Activated CD4-positive, alpha-beta T cell treated with anti-CD3 and anti-CD28 coated beads, Interleukin-2, amount 10 ng/mL, durations not matched to agents 24 days and 14 days (primary cell): ENCODE data around the gene PRAMEF25. TPM values are rescaled to one million over a fixed set of nuclear protein-coding genes. Genes with fewer than 3 reads are reported as not detected.
"Not testable (repeated sequence)": the region's sequence is repeated elsewhere in the genome, so short reads cannot be mapped to it uniquely, and the experiment has no call there.

Experiments
- DNase-seq: peaks from one replicate; pipeline ENCODE4 v3.0.0; 2022
- H3K27ac Mint-ChIP-seq: one replicate; pipeline ENCODE4 v1.8.0; 2022; ENCODE audit warnings: mild to moderate bottlenecking, mixed read lengths
- H3K27me3 Mint-ChIP-seq: one replicate; pipeline ENCODE4 v1.8.0; 2022; ENCODE audit warnings: mixed read lengths
- H3K36me3 Mint-ChIP-seq: one replicate; pipeline ENCODE4 v1.8.0; 2022; ENCODE audit warnings: low read depth, mild to moderate bottlenecking, mixed read lengths
- H3K4me1 Mint-ChIP-seq: one replicate; pipeline ENCODE4 v1.8.0; 2021; ENCODE audit warnings: mixed read lengths
- H3K4me3 Mint-ChIP-seq: one replicate; pipeline ENCODE4 v1.8.0; 2022; ENCODE audit warnings: mild to moderate bottlenecking, moderate library complexity, mixed read lengths
- H3K9me3 Mint-ChIP-seq: one replicate; pipeline ENCODE4 v1.8.0; 2021; ENCODE audit warnings: mixed read lengths
- intact Hi-C: fragments of 100-400 bp; cut with micrococcal nuclease; formaldehyde crosslinking; loops from one replicate; pipeline ENCODE4 v1.15.1; 2023
- total RNA-seq: library from RNA; stranded (reverse); gene quantifications from 2 replicates; pipeline ENCODE4 v1.2.3, GENCODE V29; 2022

The PRAMEF25 gene
- total RNA-seq = not detected in 2 replicates

DNA sequence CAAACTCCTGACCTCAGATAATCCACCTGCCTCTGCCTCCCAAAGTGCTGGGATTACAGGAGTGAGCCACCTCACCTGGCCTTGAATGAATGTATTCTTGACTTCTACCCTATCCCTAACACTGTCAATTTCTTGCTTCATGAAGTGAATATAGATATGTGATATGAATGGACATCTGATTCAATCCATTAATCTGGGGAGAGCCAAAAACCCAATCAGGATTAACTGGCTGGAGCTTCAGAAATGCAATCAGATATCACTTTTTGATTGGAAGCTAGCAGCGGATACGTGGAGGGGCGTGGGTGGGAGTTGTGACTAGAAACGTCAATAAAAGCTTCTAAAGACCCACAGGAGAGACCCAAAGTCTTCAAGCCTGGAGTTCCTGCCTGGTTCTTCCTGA, at the start of gene PRAMEF25:
Gene PRAMEF25 (plus strand): TSS at position 301 of the 400 bp plus-strand sequence. CDS start 2,920 bp downstream, outside the sequence.
- H3K36me3 Mint-ChIP-seq, H3K9me3 Mint-ChIP-seq, H3K4me1 Mint-ChIP-seq, intact Hi-C loops, H3K27me3 Mint-ChIP-seq, DNase-seq, H3K27ac Mint-ChIP-seq, H3K4me3 Mint-ChIP-seq: not testable (repeated sequence)

DNA sequence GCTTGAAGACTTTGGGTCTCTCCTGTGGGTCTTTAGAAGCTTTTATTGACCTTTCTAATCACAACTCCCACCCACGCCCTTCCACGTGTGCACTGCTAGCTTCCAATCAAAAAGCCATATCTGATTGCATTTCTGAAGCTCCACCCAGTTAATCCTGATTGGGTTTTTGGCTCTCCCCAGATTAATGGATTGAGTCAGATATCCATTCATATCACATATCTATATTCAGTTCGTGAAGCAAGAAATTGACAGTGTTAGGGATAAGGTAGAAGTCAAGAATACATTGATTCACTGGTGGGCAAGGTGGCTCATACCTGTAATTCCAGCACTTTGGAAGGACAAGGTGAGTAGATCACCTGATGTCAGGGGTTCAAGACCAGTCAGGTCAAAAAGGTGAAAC, 14.1 kb upstream of the PRAMEF25 start, which contains the start of gene PRAMEF27:
Gene PRAMEF27 (minus strand): TSS at position 101 of the 400 bp plus-strand sequence. CDS start 2,916 bp downstream, outside the sequence.
- H3K4me1 Mint-ChIP-seq, DNase-seq, H3K36me3 Mint-ChIP-seq, H3K9me3 Mint-ChIP-seq, H3K27ac Mint-ChIP-seq, H3K4me3 Mint-ChIP-seq, H3K27me3 Mint-ChIP-seq, intact Hi-C loops: not testable (repeated sequence)

DNA sequence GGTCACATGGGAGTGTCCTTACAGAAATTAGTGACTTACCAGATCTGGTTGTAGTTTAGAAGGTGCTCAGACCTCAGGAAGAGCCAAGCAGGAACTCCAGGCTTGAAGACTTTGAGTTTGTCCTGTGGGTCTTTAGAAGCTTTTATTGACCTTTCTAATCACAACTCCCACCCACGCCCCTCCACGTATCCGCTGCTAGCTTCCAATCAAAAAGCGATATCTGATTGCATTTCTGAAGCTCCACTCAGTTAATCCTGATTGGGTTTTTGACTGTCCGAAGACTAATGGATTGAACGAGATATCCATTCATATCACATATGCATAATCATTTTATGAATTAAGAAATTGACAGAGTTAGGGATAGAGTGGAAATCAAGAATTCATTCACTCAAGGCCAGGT, 46.2 kb downstream of the PRAMEF25 start, which contains the start of gene HNRNPCL2:
Gene HNRNPCL2 (minus strand): TSS at position 101 of the 400 bp plus-strand sequence. CDS start 454 bp downstream, outside the sequence.
- not testable (repeated sequence) for H3K4me1 Mint-ChIP-seq, DNase-seq

More for the DNA sequence above, 46.2 kb downstream of the PRAMEF25 start, which contains the start of gene HNRNPCL2:
- H3K27me3 Mint-ChIP-seq, H3K27ac Mint-ChIP-seq, H3K9me3 Mint-ChIP-seq, intact Hi-C loops, H3K4me3 Mint-ChIP-seq, H3K36me3 Mint-ChIP-seq: not testable (repeated sequence)

Other genes starting within 250 kb of the PRAMEF25 start
- not detected in 2 replicates for gene PRAMEF11, start 239.4 kb upstream of the PRAMEF25 start, total RNA-seq
- not detected in 2 replicates for gene HNRNPCL1, start 222.1 kb upstream of the PRAMEF25 start, total RNA-seq
- not detected in 2 replicates for gene PRAMEF2, start 213.7 kb upstream of the PRAMEF25 start, total RNA-seq
- gene PRAMEF4, start 184.6 kb upstream of the PRAMEF25 start, total RNA-seq = not detected in 2 replicates
- gene PRAMEF10, start 172.5 kb upstream of the PRAMEF25 start, total RNA-seq = not detected in 2 replicates
- not detected in 2 replicates for gene PRAMEF7, start 154.2 kb upstream of the PRAMEF25 start, total RNA-seq
- gene PRAMEF6, start 123.2 kb upstream of the PRAMEF25 start, total RNA-seq = not detected in 2 replicates
- not detected in 2 replicates for gene PRAMEF27, start 14.2 kb upstream of the PRAMEF25 start, total RNA-seq
- gene HNRNPCL3, start 10.0 kb upstream of the PRAMEF25 start, total RNA-seq = not detected in 2 replicates
- gene HNRNPCL2, start 46.1 kb downstream of the PRAMEF25 start, total RNA-seq = not detected in 2 replicates
- gene PRAMEF26, start 85.2 kb downstream of the PRAMEF25 start, total RNA-seq = not detected in 2 replicates
- gene HNRNPCL4, start 94.9 kb downstream of the PRAMEF25 start, total RNA-seq = not detected in 2 replicates
- gene PRAMEF9, start 101.1 kb downstream of the PRAMEF25 start, total RNA-seq = not detected in 2 replicates
- gene PRAMEF13, start 130.6 kb downstream of the PRAMEF25 start, total RNA-seq = not detected in 2 replicates
- not detected in 2 replicates for gene PRAMEF18, start 155.4 kb downstream of the PRAMEF25 start, total RNA-seq
- not detected in 2 replicates for gene PRAMEF5, start 183.4 kb downstream of the PRAMEF25 start, total RNA-seq
- not detected in 2 replicates for gene PRAMEF8, start 214.4 kb downstream of the PRAMEF25 start, total RNA-seq
- gene PRAMEF33, start 232.8 kb downstream of the PRAMEF25 start, total RNA-seq = not detected in 2 replicates
- gene PRAMEF15, start 244.8 kb downstream of the PRAMEF25 start, total RNA-seq = not detected in 2 replicates